Glomerular endothelial cell (primary cell): ENCODE measurements around the gene EGFR. TPM values are rescaled to one million over a fixed set of nuclear protein-coding genes. Genes with fewer than 3 reads are reported as not detected.

ENCODE experiments used
- DNase-seq: peaks from one replicate; pipeline ENCODE4 v3.0.0-alpha.2; 2011; ENCODE audit warnings: low read depth, low spot score; ENCODE audit errors: extremely low read depth
- total RNA-seq: library from RNA; depleted of rRNA; stranded (reverse); fragments of >200 nt; gene quantifications from 2 replicates; pipeline ENCODE4 v1.2.3, GENCODE V29; 2015

The EGFR gene
- total RNA-seq, 1 donor from 2014 or later = 21.7 TPM

DNA sequence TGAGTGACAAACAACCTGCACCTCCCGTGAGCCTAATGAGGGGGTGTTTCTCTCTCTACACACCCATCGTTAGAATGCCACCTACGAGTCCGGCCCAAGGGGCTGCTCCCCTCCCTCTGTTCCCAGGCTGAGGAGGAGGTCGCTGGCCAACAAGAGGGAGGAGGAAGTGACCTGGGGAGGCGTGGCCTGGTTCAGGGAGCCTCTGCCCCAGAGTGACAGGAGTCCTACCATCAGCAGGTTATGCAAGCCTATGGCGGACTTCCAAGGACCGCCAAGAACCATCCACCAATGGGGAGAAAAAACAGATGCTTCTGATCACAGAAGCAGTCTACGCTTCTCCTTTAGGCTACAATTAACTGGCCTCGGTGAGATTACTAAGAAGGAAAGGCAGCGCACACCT is 12.3 kb upstream of the EGFR start:
- no peak for DNase-seq

DNA sequence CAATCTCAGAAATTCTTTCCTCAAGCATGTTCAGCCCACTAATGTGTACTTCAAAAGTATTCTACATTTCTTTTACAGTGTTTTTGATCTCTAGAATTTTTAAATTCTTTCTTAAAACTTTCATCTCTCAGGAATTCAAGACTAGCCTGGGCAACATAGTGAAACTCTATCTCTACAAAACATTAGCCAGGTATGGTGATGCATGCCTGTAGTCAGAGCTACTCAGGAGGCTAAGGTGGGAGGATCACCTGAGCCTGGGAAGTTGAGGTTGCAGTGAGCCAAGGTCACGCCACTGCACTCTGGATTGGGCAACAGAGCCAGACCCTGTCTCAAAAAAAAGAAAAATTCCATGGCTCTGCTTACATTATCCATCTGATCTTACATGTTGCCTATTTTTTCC is 5.0 kb upstream of the EGFR start:
- DNase-seq = no peak

DNA sequence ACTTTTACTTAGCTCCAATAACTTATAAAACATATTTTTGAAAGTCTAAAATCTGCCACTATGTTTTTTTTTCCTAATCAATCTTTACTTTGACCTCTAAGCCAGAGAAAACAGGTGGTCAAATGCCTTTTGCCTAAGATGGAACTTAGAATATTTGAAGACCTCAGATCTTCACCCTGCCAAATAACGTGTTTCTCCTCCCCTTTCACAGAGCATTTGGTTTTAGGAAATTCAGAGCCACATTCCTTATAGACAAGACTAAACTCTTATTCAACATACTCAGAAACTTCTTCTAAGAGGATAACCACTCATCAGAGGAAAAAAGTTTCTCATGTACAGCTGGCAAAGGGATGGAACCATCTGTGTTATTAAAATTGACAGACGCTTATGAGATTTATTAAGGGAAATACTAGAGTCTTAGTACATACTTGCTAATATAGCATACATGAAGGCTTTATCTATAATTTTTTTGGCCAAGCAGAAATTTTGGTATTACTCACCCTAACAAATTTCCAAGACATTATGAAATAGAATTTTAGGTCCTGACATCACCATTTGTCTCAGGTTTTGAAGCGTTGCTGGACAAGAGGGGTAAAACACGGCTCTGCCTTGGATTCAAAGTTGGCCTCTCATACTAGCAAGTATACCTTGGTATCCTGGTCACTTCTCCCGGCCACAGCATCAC is 2.6 kb upstream of the EGFR start:
- no peak for DNase-seq

DNA sequence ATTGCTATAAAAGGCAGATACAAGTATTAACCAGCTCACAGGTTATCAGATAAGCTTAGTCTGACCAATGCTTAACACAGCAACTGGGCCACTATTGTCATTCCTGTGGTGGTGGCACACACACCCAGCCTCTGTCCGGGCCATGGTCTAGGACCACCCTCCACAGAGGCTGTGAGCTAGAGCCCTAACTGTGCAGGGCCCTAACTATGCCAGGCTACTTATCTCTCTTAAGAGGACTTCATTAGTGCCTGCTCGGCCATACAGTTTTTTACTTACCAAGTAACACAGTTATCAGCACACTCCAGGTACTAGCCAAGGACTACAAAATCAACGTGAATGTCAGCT is 2.1 kb upstream of the EGFR start:
- DNase-seq = no peak

DNA sequence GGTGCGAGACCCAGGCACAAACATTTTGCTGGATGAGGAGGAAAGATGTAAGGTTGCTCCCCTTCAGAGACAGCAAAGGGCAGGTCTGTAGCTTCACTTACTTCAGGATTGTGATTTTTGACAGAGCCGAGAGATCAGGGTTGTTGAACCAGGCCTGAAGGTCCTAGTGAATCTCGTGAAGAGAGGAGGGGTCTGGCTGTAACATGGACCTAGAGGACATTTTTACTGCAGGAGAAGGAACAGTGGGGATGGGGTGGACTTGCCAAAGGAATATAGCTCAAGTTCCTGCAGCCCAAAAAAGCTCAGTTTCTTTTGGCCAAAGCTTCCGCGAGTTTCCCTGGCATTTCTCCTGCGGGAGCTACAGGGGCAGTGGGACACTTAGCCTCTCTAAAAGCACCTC is 976 bp upstream of the EGFR start:
- DNase-seq = no peak

DNA sequence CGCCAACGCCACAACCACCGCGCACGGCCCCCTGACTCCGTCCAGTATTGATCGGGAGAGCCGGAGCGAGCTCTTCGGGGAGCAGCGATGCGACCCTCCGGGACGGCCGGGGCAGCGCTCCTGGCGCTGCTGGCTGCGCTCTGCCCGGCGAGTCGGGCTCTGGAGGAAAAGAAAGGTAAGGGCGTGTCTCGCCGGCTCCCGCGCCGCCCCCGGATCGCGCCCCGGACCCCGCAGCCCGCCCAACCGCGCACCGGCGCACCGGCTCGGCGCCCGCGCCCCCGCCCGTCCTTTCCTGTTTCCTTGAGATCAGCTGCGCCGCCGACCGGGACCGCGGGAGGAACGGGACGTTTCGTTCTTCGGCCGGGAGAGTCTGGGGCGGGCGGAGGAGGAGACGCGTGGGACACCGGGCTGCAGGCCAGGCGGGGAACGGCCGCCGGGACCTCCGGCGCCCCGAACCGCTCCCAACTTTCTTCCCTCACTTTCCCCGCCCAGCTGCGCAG is 424 bp downstream of the EGFR start:
- no peak for DNase-seq

DNA sequence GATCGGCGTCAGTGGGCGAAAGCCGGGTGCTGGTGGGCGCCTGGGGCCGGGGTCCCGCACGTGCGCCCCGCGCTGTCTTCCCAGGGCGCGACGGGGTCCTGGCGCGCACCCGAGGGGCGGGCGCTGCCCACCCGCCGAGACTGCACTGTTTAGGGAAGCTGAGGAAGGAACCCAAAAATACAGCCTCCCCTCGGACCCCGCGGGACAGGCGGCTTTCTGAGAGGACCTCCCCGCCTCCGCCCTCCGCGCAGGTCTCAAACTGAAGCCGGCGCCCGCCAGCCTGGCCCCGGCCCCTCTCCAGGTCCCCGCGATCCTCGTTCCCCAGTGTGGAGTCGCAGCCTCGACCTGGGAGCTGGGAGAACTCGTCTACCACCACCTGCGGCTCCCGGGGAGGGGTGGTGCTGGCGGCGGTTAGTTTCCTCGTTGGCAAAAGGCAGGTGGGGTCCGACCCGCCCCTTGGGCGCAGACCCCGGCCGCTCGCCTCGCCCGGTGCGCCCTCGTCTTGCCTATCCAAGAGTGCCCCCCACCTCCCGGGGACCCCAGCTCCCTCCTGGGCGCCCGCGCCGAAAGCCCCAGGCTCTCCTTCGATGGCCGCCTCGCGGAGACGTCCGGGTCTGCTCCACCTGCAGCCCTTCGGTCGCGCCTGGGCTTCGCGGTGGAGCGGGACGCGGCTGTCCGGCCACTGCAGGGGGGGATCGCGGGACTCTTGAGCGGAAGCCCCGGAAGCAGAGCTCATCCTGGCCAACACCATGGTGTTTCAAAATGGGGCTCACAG is 1.1 kb downstream of the EGFR start:
- no peak for DNase-seq

DNA sequence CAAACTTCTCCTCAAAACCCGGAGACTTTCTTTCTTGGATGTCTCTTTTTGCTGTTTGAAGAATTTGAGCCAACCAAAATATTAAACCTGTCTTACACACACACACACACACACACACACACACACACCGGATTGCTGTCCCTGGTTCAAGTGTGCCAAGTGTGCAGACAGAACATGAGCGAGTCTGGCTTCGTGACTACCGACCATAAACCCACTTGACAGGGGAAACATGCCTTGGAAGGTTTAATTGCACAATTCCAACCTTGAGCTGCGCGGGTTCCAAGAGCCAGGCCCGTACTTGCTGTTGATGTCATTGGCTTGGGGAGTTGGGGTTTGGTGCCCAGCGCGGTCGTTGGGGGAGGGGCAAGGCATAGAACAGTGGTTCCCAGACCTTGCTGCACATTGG is 1.7 kb downstream of the EGFR start:
- DNase-seq = no peak

DNA sequence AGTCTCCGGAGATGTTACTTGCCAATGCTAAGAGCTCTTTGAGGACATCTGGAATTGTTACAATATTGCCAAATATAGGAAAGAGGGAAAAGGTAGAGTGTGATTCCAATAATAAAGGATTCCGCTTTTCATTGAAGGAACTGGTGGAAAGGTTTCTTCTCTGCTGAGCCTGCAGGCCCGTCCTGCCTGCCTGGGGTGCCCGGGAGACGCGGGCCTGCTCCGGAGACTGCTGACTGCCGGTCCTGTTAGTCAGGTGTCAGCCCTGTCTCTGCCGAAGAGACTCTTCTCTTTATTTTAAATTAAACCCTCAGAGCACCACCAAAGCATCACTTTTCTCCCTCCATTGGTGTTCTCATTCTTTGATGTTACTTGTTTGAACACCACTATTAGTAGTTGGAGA is 2.2 kb downstream of the EGFR start:
- no peak for DNase-seq

DNA sequence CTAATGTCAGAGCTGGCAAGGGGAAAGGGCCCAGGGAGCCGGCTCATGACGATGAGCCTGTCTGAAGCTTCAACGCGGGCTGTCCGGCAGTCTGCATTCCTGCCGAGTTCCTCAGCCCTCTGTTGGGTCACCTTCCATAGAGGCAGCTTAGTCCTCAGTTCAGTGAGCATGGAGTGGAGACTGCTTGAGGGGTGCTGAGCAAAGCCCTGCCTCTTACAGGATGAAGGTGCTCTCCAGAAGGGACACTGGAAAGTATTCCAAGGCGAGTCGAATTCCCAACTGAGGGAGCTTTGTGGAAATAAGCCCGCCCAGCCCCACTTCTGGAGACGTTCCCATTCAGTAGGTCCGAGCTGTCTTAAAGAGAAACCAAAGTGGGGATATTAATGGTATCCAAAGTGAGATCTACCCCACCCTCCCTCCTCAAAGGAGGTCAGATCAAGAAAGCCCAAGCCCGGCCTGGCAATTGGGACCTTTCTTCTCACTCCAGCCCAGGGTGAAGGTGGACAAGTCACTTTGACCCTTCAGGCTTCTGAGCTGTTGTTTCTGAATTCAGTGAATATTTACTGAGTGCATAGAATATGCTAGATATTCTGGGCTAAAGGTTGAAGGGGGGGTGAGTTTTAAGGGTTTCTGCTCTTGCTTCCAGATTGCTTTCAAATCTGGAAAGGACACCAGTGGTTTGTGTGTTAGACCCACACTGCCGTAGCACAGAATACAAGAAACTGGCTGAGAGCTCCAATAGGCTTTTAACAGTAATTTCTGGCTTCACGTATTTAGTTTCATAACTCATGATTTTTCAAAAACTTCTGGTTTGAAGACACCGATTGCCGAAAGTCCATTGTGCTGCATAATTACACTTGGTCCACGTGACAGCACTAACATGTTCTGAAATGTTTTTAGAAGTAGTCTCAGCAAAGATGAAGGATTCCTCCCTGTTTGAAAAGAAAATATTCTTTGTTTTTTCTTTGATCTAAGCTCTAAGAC is 3.5 kb downstream of the EGFR start:
- no peak for DNase-seq

DNA sequence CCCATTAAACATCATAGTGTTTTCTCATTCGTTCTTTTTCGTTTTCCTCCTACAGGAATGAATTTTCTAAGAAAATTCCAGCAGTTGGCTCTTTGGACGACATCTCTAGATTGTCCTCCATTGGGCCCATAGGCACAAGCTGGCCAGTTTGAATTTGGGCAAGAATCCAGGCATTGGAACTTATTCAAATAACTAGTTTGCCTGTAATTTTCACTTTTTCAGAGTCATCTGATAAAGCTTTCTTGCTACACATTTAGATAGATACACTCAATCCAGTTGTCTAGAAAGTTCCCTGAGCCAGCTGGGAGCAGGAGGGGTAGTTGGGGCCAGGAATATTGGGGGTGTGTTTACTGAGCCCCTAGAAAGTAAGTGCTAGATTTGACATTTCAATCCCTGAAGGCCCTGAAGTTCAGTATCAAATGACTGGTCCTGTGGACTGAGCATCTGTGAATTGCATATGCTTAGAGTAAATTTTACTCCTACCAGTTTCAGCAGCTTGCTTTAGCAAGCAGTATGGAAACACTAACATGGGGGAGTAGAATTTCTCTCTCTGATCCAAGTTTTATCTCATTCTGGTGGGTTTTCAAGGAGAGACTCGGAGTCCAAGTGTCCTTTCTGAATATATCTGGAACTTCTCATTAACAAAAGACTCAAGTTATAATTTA is 5.2 kb downstream of the EGFR start:
- DNase-seq = no peak

DNA sequence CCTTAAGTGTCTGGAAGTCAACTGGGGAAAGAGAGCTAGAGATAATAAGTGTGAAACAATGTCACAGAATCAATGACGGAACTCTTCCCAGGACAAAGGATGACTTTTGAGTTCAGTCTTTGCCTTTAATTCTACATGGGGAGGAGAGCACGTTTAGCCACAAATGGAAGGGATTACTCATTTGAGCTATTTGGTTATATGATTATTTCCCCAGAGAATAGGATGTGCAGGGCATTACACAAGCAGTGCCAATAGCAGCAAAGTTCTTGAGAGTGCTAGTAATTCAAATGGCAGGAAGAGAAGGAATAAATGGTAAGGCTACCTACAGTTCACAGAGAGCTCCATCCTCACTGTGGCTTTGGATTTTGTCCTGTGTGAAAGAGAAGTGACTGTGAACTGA is 6.0 kb downstream of the EGFR start:
- DNase-seq = no peak

DNA sequence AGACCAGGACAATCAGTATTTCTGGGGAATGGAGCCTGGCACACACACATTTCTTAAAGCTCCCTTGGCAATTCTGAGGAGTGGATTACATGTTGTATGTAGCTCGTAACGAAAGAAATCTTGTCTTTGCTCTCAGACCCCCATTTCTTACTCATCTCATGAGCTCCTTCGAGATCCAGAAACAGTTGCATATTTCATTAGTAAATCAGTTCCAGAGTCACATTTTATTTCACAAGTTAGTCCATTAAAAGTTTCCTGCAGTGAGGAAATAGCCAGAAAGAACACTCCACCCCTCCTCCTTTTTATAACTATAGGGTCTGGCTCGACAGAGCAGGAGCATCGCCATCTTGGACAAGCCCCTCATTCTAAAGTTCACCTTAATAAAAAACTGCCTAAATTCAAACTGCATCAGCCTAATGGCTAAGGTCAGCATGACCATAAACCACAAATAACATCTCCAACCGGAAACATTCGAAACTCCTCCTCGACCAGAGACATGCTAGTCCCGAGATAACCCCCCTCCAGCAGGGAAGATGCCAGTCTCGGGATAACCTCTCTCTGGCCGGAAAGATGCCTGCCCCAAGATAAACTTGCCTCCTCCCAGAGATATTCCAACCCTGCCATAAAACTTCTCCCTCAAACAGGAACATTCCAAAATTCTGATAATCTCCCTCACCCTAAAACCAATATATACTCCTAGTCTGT is 7.4 kb downstream of the EGFR start:
- DNase-seq = no peak

DNA sequence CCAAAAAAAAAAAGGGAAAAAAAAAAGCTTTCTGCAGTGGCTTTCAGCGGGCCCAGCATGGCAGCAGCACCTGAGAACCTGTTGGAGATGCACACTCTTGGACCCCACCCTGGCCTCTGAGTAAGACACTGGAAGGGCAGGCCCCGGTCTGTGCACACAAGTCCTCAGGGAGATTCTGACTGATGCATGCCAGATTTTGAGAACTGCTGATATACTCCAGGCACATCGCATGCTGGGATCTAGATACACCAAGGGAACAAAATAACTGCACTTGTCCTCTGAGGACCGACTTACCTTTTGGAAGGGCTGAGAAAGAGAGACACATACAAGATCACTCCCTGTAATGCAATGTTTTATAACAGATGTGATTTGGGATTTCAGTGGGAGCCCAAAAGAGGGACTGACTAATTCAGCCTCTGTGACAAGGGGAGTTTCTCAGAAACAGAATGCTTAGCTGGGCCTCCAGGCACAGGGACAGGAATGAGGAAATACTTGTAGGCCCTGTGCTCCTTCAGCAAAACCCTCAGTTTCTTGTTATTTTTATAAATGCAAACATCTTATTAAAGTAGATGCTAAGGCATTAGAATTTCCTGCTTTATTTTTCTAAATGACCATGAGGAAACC is 8.2 kb downstream of the EGFR start:
- no peak for DNase-seq

DNA sequence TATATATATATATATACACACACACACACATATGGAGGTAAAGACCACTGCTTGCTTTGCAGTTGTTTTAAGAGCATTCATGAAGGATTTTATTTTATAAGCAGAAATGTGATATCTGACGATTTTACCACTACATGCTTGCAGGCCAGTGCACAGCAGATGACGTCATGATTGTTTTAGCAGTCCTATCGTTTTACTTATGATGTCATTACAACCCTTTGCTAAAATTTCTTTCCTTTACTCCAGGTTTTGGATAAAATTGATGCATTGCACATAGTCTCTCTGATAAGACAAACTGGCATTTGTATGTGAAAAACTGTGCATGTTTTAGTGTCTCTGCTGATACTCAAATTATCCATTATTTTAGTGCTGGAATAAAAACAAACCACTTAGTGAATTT is 9.2 kb downstream of the EGFR start:
- DNase-seq = no peak

DNA sequence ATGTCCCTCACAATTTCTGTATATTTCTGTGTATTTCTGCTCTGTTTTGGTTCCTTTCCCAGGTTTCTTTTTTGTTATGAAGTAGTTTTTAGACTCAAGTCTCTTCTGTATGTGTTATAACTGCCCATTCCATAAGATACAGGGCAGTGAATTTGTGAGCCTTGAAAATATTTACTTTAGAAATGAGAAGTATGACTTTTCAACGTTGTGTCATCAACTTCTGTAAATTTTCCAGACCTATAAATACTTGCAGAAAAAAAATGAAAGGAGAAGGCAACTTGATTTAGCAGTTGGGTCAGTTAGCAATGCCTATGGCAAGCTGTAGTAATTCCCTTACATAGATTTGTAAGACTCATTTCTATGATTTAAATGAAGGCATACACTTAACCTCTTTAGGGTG is 11.5 kb downstream of the EGFR start:
- no peak for DNase-seq

DNA sequence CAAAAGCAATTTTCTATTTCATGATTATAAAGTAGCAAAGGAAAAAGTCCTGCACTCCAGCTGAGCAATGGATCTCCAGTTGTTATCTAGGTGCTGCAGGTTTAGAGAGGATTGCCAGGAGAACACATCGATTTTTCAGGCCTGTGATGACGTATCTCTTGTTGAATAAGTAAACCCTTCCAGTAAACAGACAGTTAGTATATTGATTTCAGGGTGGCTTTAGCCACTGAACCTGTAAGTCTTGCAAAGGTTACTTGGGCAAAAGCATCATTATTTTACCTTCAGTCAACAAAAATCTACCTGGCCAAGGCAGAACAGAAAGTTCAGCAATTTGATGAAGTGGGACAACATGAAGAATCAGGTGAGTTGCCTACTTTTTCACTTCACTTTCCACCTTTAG is 12.3 kb downstream of the EGFR start:
- DNase-seq = no peak

DNA sequence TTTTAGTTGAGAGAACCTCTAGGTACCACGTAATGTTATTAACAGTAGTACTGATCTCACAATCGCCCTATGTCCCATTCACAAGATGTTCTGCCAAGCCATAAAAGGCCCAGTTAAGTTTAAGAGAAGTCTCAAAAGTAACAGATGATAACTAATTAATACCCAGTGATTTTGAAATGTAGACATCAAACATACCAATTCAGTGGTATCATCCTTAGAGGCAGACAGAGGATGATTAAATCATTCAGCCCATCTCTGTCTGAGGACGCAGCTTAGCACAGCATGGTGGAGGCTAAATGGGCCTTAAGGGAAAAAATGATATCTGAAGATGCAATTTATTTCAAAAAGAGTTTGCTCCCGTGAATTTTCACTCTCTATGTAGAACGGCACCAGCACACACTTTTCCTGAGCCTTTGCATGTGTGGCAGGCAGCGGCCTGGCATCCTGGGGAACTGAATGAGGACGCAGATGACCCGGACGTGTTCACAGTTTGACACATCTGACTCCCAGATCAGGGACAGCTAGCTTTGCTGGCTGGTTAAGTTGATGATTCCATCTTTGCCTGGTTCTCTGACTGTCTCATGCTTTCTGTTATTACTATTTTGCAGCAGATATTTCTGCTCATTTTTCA is 13.4 kb downstream of the EGFR start:
- no peak for DNase-seq

DNA sequence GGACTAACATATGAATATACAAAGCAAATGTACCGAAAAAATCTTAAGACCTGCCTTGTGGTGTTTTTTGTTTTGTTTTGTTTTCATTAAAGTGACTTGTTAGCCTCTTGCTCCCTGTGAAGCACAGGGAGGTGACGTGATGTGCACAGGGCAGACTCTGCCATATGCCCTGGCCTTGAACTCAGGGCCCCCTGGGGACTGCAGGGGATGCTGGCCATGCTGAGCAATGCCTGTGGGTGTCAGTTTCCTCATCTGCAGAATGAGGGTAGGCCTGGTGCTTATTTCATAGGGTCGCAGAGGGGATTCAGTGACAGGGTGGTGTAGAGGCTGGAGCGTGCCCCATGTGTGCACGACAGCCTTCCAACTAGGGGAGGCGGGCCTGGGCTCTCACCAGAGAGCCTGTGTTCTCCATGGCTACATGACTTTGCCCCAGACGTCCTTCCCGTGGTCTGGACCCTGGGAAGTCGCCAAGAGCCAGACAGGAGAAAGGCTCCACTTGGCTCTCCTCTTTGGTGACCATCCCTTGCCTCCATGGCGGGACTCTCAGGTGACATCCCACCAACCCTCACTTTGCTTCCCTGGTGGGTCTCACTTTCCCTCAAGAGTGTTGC is 14.5 kb downstream of the EGFR start:
- DNase-seq = no peak
